ENCODE results near the gene MPP2.

DNA sequence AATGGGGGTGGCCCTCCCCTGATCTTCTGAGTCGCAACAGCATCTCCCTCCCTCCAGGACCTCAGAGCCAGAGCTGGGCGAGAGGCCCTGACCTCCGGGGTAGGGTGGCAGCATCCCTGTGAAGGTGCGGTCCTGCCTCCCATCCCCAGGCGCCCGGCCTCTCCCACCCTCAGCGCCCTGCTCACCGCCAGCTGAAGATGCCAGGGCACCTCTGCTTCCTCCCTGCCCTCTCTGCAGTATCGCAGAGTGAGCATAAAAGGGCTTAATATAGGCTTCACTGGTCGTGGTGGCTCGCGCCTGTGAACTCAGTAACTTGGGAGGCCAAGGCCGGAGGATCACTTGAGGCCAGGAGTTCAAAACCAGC is 10.7 kb upstream of the MPP2 start:
- TF ChIP-seq EZH2phosphoT487 (IDR thresholded peaks at IDR 0.05; ENCODE audit: borderline replicate concordance, low read length): no peak
- TF ChIP-seq, protein P1, sequence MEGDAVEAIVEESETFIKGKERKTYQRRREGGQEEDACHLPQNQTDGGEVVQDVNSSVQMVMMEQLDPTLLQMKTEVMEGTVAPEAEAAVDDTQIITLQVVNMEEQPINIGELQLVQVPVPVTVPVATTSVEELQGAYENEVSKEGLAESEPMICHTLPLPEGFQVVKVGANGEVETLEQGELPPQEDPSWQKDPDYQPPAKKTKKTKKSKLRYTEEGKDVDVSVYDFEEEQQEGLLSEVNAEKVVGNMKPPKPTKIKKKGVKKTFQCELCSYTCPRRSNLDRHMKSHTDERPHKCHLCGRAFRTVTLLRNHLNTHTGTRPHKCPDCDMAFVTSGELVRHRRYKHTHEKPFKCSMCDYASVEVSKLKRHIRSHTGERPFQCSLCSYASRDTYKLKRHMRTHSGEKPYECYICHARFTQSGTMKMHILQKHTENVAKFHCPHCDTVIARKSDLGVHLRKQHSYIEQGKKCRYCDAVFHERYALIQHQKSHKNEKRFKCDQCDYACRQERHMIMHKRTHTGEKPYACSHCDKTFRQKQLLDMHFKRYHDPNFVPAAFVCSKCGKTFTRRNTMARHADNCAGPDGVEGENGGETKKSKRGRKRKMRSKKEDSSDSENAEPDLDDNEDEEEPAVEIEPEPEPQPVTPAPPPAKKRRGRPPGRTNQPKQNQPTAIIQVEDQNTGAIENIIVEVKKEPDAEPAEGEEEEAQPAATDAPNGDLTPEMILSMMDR (IDR thresholded peaks at IDR 0.05; ENCODE audit: low read depth, low read length, poor library complexity, severe bottlenecking): no peak
